Spleen (tissue), 11 donors: ENCODE results near the gene PIGM. TPM values are rescaled to one million over a fixed set of nuclear protein-coding genes. Genes with fewer than 3 reads are reported as not detected.

ENCODE experiments used
- DNase-seq: peaks from one replicate; pipeline ENCODE4 v3.0.0-alpha.2; 2020
- H3K27ac ChIP-seq, 8 donors: fragments of 200-600 bp; sonication (generic) in 7 of 8; 1 replicate in 4 of 8; 2 replicates in 4 of 8; pipeline versions ENCODE4 v1.5.0 to v1.8.0; 2016 to 2021; ENCODE audit warnings: inconsistent platforms in 4 of 8, mild to moderate bottlenecking in 4 of 8, moderate library complexity in 1 of 8
- H3K27me3 ChIP-seq, 7 donors: fragments of 200-600 bp; sonication (generic) in 6 of 7; replicated peaks in 1 of 7; 1 replicate in 4 of 7; 2 replicates in 3 of 7; pipeline versions ENCODE4 v1.5.0 to v1.8.0; 2016 to 2021; ENCODE audit warnings: inconsistent platforms in 3 of 7, mild to moderate bottlenecking in 1 of 7
- H3K36me3 ChIP-seq, 6 donors: fragments of 200-600 bp; sonication (generic) in 5 of 6; 1 replicate in 4 of 6; 2 replicates in 2 of 6; pipeline versions ENCODE4 v1.5.0 to v1.8.0; 2016 to 2021; ENCODE audit warnings: inconsistent platforms in 2 of 6
- H3K4me1 ChIP-seq, 6 donors: fragments of 200-600 bp; sonication (generic) in 5 of 6; 1 replicate in 3 of 6; 2 replicates in 3 of 6; pipeline versions ENCODE4 v1.5.0 to v1.8.0; 2016 to 2021; ENCODE audit warnings: inconsistent platforms in 3 of 6
- H3K4me3 ChIP-seq, 8 donors: fragments of 200-600 bp; sonication (generic) in 7 of 8; 1 replicate in 4 of 8; 2 replicates in 4 of 8; pipeline versions ENCODE4 v1.5.0 to v1.8.0; 2016 to 2021; ENCODE audit warnings: inconsistent platforms in 4 of 8, mild to moderate bottlenecking in 4 of 8, moderate library complexity in 2 of 8
- H3K9me3 ChIP-seq, 8 donors: fragments of 200-600 bp; sonication (generic) in 7 of 8; 1 replicate in 4 of 8; 2 replicates in 4 of 8; pipeline versions ENCODE4 v1.5.0 to v1.8.0; 2016 to 2021; ENCODE audit warnings: inconsistent platforms in 4 of 8
- POLR2A ChIP-seq, 3 donors: fragments of 450-650 bp; IDR thresholded peaks; one replicate each; pipeline ENCODE4 v1.5.1; 2017; ENCODE audit warnings: antibody characterized with exemption in 3 of 3, mild to moderate bottlenecking in 1 of 3
- POLR2AphosphoS5 ChIP-seq, 3 donors: sonication (generic); formaldehyde crosslinking; IDR thresholded peaks; one replicate each; pipeline ENCODE4 v1.5.1; 2017; ENCODE audit warnings: antibody characterized with exemption in 3 of 3
- WGBS, 5 donors: extraction: QIAGEN DNeasy Blood & Tissue Kit in 3 of 5; methylation state at CpG; one replicate each; pipeline versions ENCODE4 v1.1.5 to v1.1.7; 2013 to 2018; 5-methylcytosine and 5-hydroxymethylcytosine counted together
- intact Hi-C: fragments of 100-400 bp; cut with DNase I; formaldehyde crosslinking; loops from one replicate; pipeline ENCODE4 v1.15.0; 2023; ENCODE audit warnings: low total_unique reads
- polyA plus RNA-seq, 3 donors: library from polyadenylated mRNA; stranded (reverse); fragments of 200-250 nt; gene quantifications; one replicate each; pipeline ENCODE4 v1.2.1, GENCODE V29; 2013
- total RNA-seq, 7 donors: library from RNA; depleted of rRNA in 3 of 7; stranded (reverse); fragments of >200 nt in 3 of 7; fragmentation: NEBNext Ultra II Directional in 4 of 7; extraction: Animal tissue kit (Norgen Biotek cat#: 25700) in 4 of 7; gene quantifications; one replicate each; pipeline versions ENCODE4 v1.1.0 to v1.2.1, GENCODE V29; 2016 to 2021
- TF ChIP-seq, protein P1 (sequence below), 11 experiments: fragments of 200-600 bp in 7 of 11; fragments of 450-650 bp in 4 of 11; sonication (generic) in 4 of 11; IDR thresholded peaks in 8 of 11; conservative IDR thresholded peaks in 3 of 11; 1 replicate in 7 of 11; 2 replicates in 4 of 11; pipeline versions ENCODE4 v1.4.0 to v1.8.0; 2016 to 2021; ENCODE audit warnings: antibody characterized with exemption in 11 of 11, inconsistent platforms in 4 of 11, mild to moderate bottlenecking in 1 of 11
- donor health status: healthy with polysubstance abuse.
- donor health status: DM: no; HTN: no; CAD: no; lungs with moderate emphysema.
- donor health status: DM: no; HTN: no; CAD: no.
- donor health status: Bipolar disorder and iron deficiency.
- donor health status: healthy.
- donor health status: DM: no; HTN: no; CAD: no.
- donor health status: DM: yes; HTN: yes; CAD: no.

PIGM gene
- total and polyA plus RNA-seq, 10 donors = 2.1 to 8.5 (median 5.1) TPM

DNA sequence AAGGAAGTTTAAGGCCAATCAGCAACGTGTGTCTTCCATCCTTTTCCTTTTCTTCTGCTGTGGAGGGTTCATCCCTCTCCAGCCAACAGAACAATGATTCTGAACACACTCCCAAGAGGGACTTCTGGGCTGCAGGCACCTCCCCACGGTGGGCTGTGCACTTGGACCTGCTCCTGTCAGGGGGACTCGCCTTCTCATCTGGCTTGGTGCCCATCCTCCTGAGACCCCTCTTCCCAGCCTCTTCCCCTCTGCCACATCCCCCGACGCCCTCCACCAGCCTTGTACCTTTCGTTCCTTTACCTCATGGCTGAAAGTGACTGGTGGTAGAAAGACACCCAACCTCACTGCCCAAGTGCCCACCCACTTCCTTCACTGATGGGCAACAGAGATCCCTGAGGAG is 51.7 kb downstream of the PIGM start:
- H3K4me3 ChIP-seq = no peak overlapping the region
- DNase-seq = no peak
- H3K9me3 ChIP-seq = no peaks in the 10 kb centered on the region
- no peaks in the 10 kb centered on the region for H3K4me1 ChIP-seq
- WGBS, 5 donors = 66 to 75% (median 74%) methylated on average over 6 of the region's 6 CpGs
- intact Hi-C loops = no loop called here
- H3K27ac ChIP-seq = no peak overlapping the region
- TF ChIP-seq POLR2AphosphoS5 (IDR thresholded peaks at IDR 0.05) = no peak
- TF ChIP-seq, protein P1, sequence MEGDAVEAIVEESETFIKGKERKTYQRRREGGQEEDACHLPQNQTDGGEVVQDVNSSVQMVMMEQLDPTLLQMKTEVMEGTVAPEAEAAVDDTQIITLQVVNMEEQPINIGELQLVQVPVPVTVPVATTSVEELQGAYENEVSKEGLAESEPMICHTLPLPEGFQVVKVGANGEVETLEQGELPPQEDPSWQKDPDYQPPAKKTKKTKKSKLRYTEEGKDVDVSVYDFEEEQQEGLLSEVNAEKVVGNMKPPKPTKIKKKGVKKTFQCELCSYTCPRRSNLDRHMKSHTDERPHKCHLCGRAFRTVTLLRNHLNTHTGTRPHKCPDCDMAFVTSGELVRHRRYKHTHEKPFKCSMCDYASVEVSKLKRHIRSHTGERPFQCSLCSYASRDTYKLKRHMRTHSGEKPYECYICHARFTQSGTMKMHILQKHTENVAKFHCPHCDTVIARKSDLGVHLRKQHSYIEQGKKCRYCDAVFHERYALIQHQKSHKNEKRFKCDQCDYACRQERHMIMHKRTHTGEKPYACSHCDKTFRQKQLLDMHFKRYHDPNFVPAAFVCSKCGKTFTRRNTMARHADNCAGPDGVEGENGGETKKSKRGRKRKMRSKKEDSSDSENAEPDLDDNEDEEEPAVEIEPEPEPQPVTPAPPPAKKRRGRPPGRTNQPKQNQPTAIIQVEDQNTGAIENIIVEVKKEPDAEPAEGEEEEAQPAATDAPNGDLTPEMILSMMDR (IDR thresholded peaks at IDR 0.05 in 8 of 11, conservative IDR thresholded peaks at IDR 0.05 in 3 of 11) = no peak
- no peak for TF ChIP-seq POLR2A (IDR thresholded peaks at IDR 0.05)
- H3K36me3 ChIP-seq = no peaks in the 10 kb centered on the region
- peaks cover 0 to 43% (median 0%) of the 10 kb centered on the region in 7 donors for H3K27me3 ChIP-seq

GRCh38 chr1:159979257-159979656 is 52.5 kb downstream of the PIGM start:
- no peak for TF ChIP-seq POLR2AphosphoS5 (IDR thresholded peaks at IDR 0.05)
- TF ChIP-seq, protein P1 (IDR thresholded peaks at IDR 0.05 in 8 of 11, conservative IDR thresholded peaks at IDR 0.05 in 3 of 11) = no peak
- TF ChIP-seq POLR2A (IDR thresholded peaks at IDR 0.05) = no peak
- Histone ChIP-seq H3K9me3 (no peaks in the 10 kb centered on the region), H3K36me3 (no peaks in the 10 kb centered on the region), H3K27ac (no peak overlapping the region), H3K4me3 (no peak overlapping the region), H3K27me3 (peaks cover 0 to 49% (median 0%) of the 10 kb centered on the region in 7 donors), H3K4me1 (no peaks in the 10 kb centered on the region)
- 74 to 93% (median 82%) methylated on average over 3 of the region's 3 CpGs for WGBS, 5 donors
- DNase-seq = no peak
- intact Hi-C loops = no loop called here

GRCh38 chr1:159978107-159978398 is 53.7 kb downstream of the PIGM start:
- intact Hi-C loops = no loop called here
- Histone ChIP-seq H3K4me1 (no peaks in the 10 kb centered on the region), H3K9me3 (no peaks in the 10 kb centered on the region), H3K27me3 (peaks cover 0 to 58% (median 0%) of the 10 kb centered on the region in 7 donors), H3K27ac (no peak overlapping the region), H3K4me3 (no peak overlapping the region), H3K36me3 (no peaks in the 10 kb centered on the region)
- WGBS, 5 donors = 64 to 88% (median 83%) methylated on average over 2 of the region's 2 CpGs
- TF ChIP-seq POLR2A (IDR thresholded peaks at IDR 0.05) (no peak), POLR2AphosphoS5 (IDR thresholded peaks at IDR 0.05) (no peak)
- TF ChIP-seq, protein P1 (IDR thresholded peaks at IDR 0.05 in 8 of 11, conservative IDR thresholded peaks at IDR 0.05 in 3 of 11) = no peak
- no peak for DNase-seq

GRCh38 chr1:159977364-159978106 is 54.3 kb downstream of the PIGM start:
- no peak overlapping the region for H3K4me3 ChIP-seq
- no peaks in the 10 kb centered on the region for H3K4me1 ChIP-seq
- H3K9me3 ChIP-seq = no peaks in the 10 kb centered on the region
- no peak overlapping the region for H3K27ac ChIP-seq
- H3K27me3 ChIP-seq = peaks cover 0 to 63% (median 0%) of the 10 kb centered on the region in 7 donors
- WGBS, 5 donors = 82 to 94% (median 86%) methylated on average over 6 of the region's 6 CpGs
- no peak for TF ChIP-seq POLR2A (IDR thresholded peaks at IDR 0.05)
- TF ChIP-seq, protein P1 (IDR thresholded peaks at IDR 0.05 in 8 of 11, conservative IDR thresholded peaks at IDR 0.05 in 3 of 11) = no peak
- TF ChIP-seq POLR2AphosphoS5 (IDR thresholded peaks at IDR 0.05) = no peak
- H3K36me3 ChIP-seq = no peaks in the 10 kb centered on the region
- intact Hi-C loops = no loop called here
- no peak for DNase-seq

Other genes starting within 250 kb of the PIGM start
- gene FCRL6, start 229.6 kb downstream of the PIGM start, total RNA-seq = 10 to 100 TPM in 5 of 7 donors, 1 to 10 TPM in 2; 7.5 to 24.4 (median 17.8) TPM
- 1 to 10 TPM in 2 of 3 donors, under 1 TPM in 1; 0.52 to 2.0 (median 1.0) TPM for gene FCRL6, start 229.6 kb downstream of the PIGM start, polyA plus RNA-seq
- 10 to 100 TPM; 13.0 to 40.0 (median 25.2) TPM for gene SLAMF8, start 205.1 kb downstream of the PIGM start, total RNA-seq
- gene SLAMF8, start 205.1 kb downstream of the PIGM start, polyA plus RNA-seq = 10 to 100 TPM; 12.9 to 18.7 (median 16.1) TPM
- gene VSIG8, start 169.3 kb downstream of the PIGM start, total RNA-seq = under 1 TPM in 1 of 7 donors, not detected in 6; 0.33 TPM
- under 1 TPM; 0.03 to 0.43 (median 0.13) TPM for gene VSIG8, start 169.3 kb downstream of the PIGM start, polyA plus RNA-seq
- 1 to 10 TPM; 1.1 to 3.0 (median 2.0) TPM for gene CFAP45, start 131.8 kb downstream of the PIGM start, total RNA-seq
- gene CFAP45, start 131.8 kb downstream of the PIGM start, polyA plus RNA-seq = 1 to 10 TPM in 2 of 3 donors, under 1 TPM in 1; 0.58 to 2.8 (median 1.2) TPM
- gene TAGLN2, start 106.5 kb downstream of the PIGM start, total RNA-seq = 100 to 1,000 TPM; 341 to 505 (median 407) TPM
- 100 to 1,000 TPM; 351 to 525 (median 475) TPM for gene TAGLN2, start 106.5 kb downstream of the PIGM start, polyA plus RNA-seq
- gene IGSF9, start 86.4 kb downstream of the PIGM start, total RNA-seq = 1 to 10 TPM in 4 of 7 donors, under 1 TPM in 3; 0.64 to 2.1 (median 1.1) TPM
- gene IGSF9, start 86.4 kb downstream of the PIGM start, polyA plus RNA-seq = under 1 TPM; 0.12 to 0.80 (median 0.46) TPM
- 1 to 10 TPM in 1 of 7 donors, under 1 TPM in 2, not detected in 4; 0.67 to 1.3 (median 0.89) TPM for gene SLAMF9, start 77.8 kb downstream of the PIGM start, total RNA-seq
- gene SLAMF9, start 77.8 kb downstream of the PIGM start, polyA plus RNA-seq = under 1 TPM; 0.14 to 0.26 (median 0.22) TPM
- 10 to 100 TPM in 5 of 7 donors, 1 to 10 TPM in 2; 6.5 to 30.8 (median 23.9) TPM for gene KCNJ10, start 38.2 kb upstream of the PIGM start, total RNA-seq
- 1 to 10 TPM; 3.7 to 3.9 (median 3.8) TPM for gene KCNJ10, start 38.2 kb upstream of the PIGM start, polyA plus RNA-seq
- not detected for gene KCNJ9, start 49.5 kb upstream of the PIGM start, total RNA-seq
- not detected for gene KCNJ9, start 49.5 kb upstream of the PIGM start, polyA plus RNA-seq
- gene IGSF8, start 66.6 kb upstream of the PIGM start, total RNA-seq = 10 to 100 TPM; 16.8 to 28.9 (median 25.3) TPM
- 10 to 100 TPM; 15.6 to 23.1 (median 16.1) TPM for gene IGSF8, start 66.6 kb upstream of the PIGM start, polyA plus RNA-seq
- 10 to 100 TPM in 1 of 7 donors, 1 to 10 TPM in 3, under 1 TPM in 3; 0.20 to 19.1 (median 1.1) TPM for gene ATP1A2, start 83.8 kb upstream of the PIGM start, total RNA-seq
- 1 to 10 TPM in 1 of 3 donors, under 1 TPM in 2; 0.13 to 1.7 (median 0.27) TPM for gene ATP1A2, start 83.8 kb upstream of the PIGM start, polyA plus RNA-seq
- gene ATP1A4, start 119.6 kb upstream of the PIGM start, total RNA-seq = 1 to 10 TPM in 2 of 7 donors, under 1 TPM in 3, not detected in 2; 0.70 to 2.9 (median 0.97) TPM
- gene ATP1A4, start 119.6 kb upstream of the PIGM start, polyA plus RNA-seq = 1 to 10 TPM in 1 of 3 donors, under 1 TPM in 2; 0.85 to 2.3 (median 0.93) TPM
- 1 to 10 TPM in 1 of 7 donors, under 1 TPM in 3, not detected in 3; 0.37 to 1.1 (median 0.91) TPM for gene CASQ1, start 158.6 kb upstream of the PIGM start, total RNA-seq
- 1 to 10 TPM in 2 of 3 donors, under 1 TPM in 1; 0.45 to 1.5 (median 1.5) TPM for gene CASQ1, start 158.6 kb upstream of the PIGM start, polyA plus RNA-seq
- gene PEA15, start 173.4 kb upstream of the PIGM start, total RNA-seq = 100 to 1,000 TPM in 4 of 7 donors, 10 to 100 TPM in 3; 73.4 to 158 (median 126) TPM
- 100 to 1,000 TPM in 1 of 3 donors, 10 to 100 TPM in 2; 80.1 to 167 (median 86.8) TPM for gene PEA15, start 173.4 kb upstream of the PIGM start, polyA plus RNA-seq
- 100 to 1,000 TPM; 146 to 210 (median 157) TPM for gene DCAF8, start 230.6 kb upstream of the PIGM start, total RNA-seq
- 10 to 100 TPM; 59.4 to 92.9 (median 83.4) TPM for gene DCAF8, start 230.6 kb upstream of the PIGM start, polyA plus RNA-seq